ENCODE results near the gene POLN. TPM values are rescaled to one million over a fixed set of nuclear protein-coding genes. Genes with fewer than 3 reads are reported as not detected.

Gene POLN
- total and polyA plus RNA-seq, 2 donors from 2014 or later = 1.3 to 3.8 TPM

DNA sequence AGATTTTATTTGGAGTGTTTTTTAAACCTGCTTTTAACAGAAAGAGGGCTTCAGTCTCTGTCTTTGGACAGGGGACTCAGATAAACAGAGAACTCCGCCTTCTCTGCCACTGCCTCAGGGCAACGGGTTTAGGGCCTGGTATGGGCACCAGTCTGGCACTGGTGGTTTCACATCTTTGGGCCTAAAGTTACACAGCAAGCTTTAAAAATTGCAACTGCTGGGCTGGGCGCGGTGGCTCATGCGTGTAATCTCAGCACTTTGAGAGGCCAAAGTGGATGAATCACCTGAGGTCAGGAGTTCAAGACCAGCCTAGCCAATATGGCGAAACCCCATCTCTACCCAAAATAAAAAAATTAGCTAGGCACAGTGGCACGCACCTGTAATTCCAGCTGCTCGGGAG lies 193.1 kb downstream of the POLN start:
- H3K27ac ChIP-seq (ENCODE audit: low read depth in 2 of 2, low read length in 2 of 2) = no peak overlapping the region
- no peaks in the 10 kb centered on the region for H3K9me3 ChIP-seq (ENCODE audit: control insufficient read depth in 2 of 3, insufficient read depth in 1 of 3, low read length in 3 of 3)
- H3K27me3 ChIP-seq (ENCODE audit: control insufficient read depth, insufficient read depth, low read length) = no peaks in the 10 kb centered on the region
- TF ChIP-seq CTCF (IDR thresholded peaks at IDR 0.05; ENCODE audit: borderline replicate concordance, extremely low read depth, insufficient read depth) = no peak
- intact Hi-C loops (cut with DNase I) = no loop called here
- no peaks in the 10 kb centered on the region for H3K4me1 ChIP-seq (ENCODE audit: control insufficient read depth in 2 of 3, insufficient read depth in 2 of 3, low read depth in 1 of 3, low read length in 3 of 3)
- no peaks in the 10 kb centered on the region for H3K36me3 ChIP-seq (ENCODE audit: control insufficient read depth in 2 of 3, insufficient read depth in 3 of 3, low read length in 3 of 3)
- H3K4me3 ChIP-seq (ENCODE audit: low read length in 3 of 3) = no peak overlapping the region
- no peak overlapping the region for H3K9ac ChIP-seq (ENCODE audit: low read length in 3 of 3)
- DNase-seq (peak in 1 of 5 donors; percentile 29), FAIRE-seq (no peak)

DNA sequence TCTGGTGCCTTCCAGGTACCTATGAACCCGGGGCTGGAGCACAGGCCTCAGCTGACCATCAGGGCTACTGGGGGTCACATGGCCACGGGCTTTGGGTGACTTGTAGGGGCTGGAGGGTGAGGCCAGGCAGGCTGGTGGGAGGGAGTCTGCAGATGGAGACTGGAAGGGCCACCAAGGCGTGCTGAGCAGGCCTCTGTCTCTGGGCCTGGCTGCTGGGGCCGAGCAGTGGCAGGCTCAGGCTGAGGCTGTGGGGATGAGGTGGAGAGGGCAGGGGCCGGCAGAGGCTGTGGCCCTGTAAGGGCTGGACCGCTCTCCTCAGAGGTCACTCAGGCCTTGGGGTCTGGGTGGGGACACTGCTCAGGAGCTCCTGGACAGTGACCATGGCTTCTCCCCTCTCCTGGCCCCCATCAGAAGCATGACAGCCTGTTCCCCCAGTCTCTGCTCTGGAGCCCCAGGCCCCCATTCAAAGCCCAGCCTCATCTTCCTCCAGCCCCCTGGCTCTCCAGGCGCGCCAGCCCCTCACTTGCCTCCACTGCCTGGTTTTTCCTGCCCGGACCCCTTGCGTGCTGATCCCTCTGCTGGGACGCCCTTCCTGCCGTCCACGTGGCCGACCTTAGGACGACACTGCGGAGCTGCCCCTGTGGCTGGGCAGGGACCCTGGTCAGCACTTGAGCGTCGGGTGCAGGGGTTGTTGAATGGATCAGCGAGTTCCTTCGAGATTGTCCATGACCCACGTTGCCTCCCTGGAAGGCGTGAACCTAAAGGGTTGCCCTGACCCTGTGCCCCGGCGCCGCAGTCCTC lies 193.9 kb downstream of the POLN start:
- Histone ChIP-seq H3K27ac (ENCODE audit: low read depth in 2 of 2, low read length in 2 of 2) (no peak overlapping the region), H3K4me3 (ENCODE audit: low read length in 3 of 3) (no peak overlapping the region), H3K36me3 (ENCODE audit: control insufficient read depth in 2 of 3, insufficient read depth in 3 of 3, low read length in 3 of 3) (no peaks in the 10 kb centered on the region), H3K4me1 (ENCODE audit: control insufficient read depth in 2 of 3, insufficient read depth in 2 of 3, low read depth in 1 of 3, low read length in 3 of 3) (no peaks in the 10 kb centered on the region), H3K27me3 (ENCODE audit: control insufficient read depth, insufficient read depth, low read length) (no peaks in the 10 kb centered on the region), H3K9ac (ENCODE audit: low read length in 3 of 3) (no peak overlapping the region), H3K9me3 (ENCODE audit: control insufficient read depth in 2 of 3, insufficient read depth in 1 of 3, low read length in 3 of 3) (no peaks in the 10 kb centered on the region)
- TF ChIP-seq CTCF (IDR thresholded peaks at IDR 0.05; ENCODE audit: borderline replicate concordance, extremely low read depth, insufficient read depth) = no peak
- DNase-seq (peak in 2 of 5 donors; percentile 41 to 68), FAIRE-seq (no peak)
- intact Hi-C loops (cut with DNase I) = no loop called here

GRCh38 chr4:2047031-2047660 lies 194.8 kb downstream of the POLN start:
- Histone ChIP-seq H3K9ac (ENCODE audit: low read length in 3 of 3) (no peak overlapping the region), H3K4me3 (ENCODE audit: low read length in 3 of 3) (no peak overlapping the region), H3K27ac (ENCODE audit: low read depth in 2 of 2, low read length in 2 of 2) (no peak overlapping the region), H3K27me3 (ENCODE audit: control insufficient read depth, insufficient read depth, low read length) (no peaks in the 10 kb centered on the region), H3K4me1 (ENCODE audit: control insufficient read depth in 2 of 3, insufficient read depth in 2 of 3, low read depth in 1 of 3, low read length in 3 of 3) (no peaks in the 10 kb centered on the region), H3K36me3 (ENCODE audit: control insufficient read depth in 2 of 3, insufficient read depth in 3 of 3, low read length in 3 of 3) (no peaks in the 10 kb centered on the region), H3K9me3 (ENCODE audit: control insufficient read depth in 2 of 3, insufficient read depth in 1 of 3, low read length in 3 of 3) (no peaks in the 10 kb centered on the region)
- peak in 2 of 5 donors; percentile 50 to 73 for DNase-seq
- intact Hi-C loops (cut with DNase I) = no loop called here
- TF ChIP-seq CTCF (IDR thresholded peaks at IDR 0.05; ENCODE audit: borderline replicate concordance, extremely low read depth, insufficient read depth) = no peak
- no peak for FAIRE-seq
